Measurements from ENCODE around the gene DPP4.

The DPP4 gene

GRCh38 chr2:162092008-162092390 is 18.0 kb upstream of the DPP4 start:
- H3K4me3 ChIP-seq (ENCODE audit: low read depth, low read length): no peak overlapping the region
- peak overlapping the region; percentile 96 for H3K27ac ChIP-seq
- no peak for TF ChIP-seq CTCF (IDR thresholded peaks at IDR 0.05; ENCODE audit: low read depth, low read length, missing control alignments)
- H3K36me3 ChIP-seq (replicated peaks): no peaks in the 10 kb centered on the region
- DNase-seq: no peak
- in situ Hi-C loops (cut with HindIII; ENCODE audit: low pct_ligation_motif_present, low sequenced_read_pairs): no loop called here
- H3K27me3 ChIP-seq (replicated peaks): no peaks in the 10 kb centered on the region

GRCh38 chr2:162091325-162092007 is 17.5 kb upstream of the DPP4 start:
- Histone ChIP-seq H3K4me3 (ENCODE audit: low read depth, low read length) (no peak overlapping the region), H3K27me3 (replicated peaks) (no peaks in the 10 kb centered on the region), H3K36me3 (replicated peaks) (no peaks in the 10 kb centered on the region), H3K27ac (peak overlapping the region; percentile 96)
- TF ChIP-seq CTCF (IDR thresholded peaks at IDR 0.05; ENCODE audit: low read depth, low read length, missing control alignments): peak; percentile 39
- in situ Hi-C loops (cut with HindIII; ENCODE audit: low pct_ligation_motif_present, low sequenced_read_pairs): no loop called here
- no peak for DNase-seq

- no peak overlapping the region for H3K27ac ChIP-seq
- DNase-seq: no peak
Measured at GRCh38 chr2:162090109-162090508, 16.1 kb upstream of the DPP4 start.

GRCh38 chr2:162086904-162087303 is 12.9 kb upstream of the DPP4 start:
- TF ChIP-seq CTCF (IDR thresholded peaks at IDR 0.05; ENCODE audit: low read depth, low read length, missing control alignments): no peak
- Histone ChIP-seq H3K4me3 (ENCODE audit: low read depth, low read length) (no peak overlapping the region), H3K27ac (no peak overlapping the region), H3K27me3 (replicated peaks) (no peaks in the 10 kb centered on the region), H3K36me3 (replicated peaks) (no peaks in the 10 kb centered on the region)
- in situ Hi-C loops (cut with HindIII; ENCODE audit: low pct_ligation_motif_present, low sequenced_read_pairs): no loop called here
- DNase-seq: no peak

More at GRCh38 chr2:162090109-162090508, 16.1 kb upstream of the DPP4 start:
- Histone ChIP-seq H3K27me3 (replicated peaks) (no peaks in the 10 kb centered on the region), H3K4me3 (ENCODE audit: low read depth, low read length) (no peak overlapping the region), H3K36me3 (replicated peaks) (no peaks in the 10 kb centered on the region)
- TF ChIP-seq CTCF (IDR thresholded peaks at IDR 0.05; ENCODE audit: low read depth, low read length, missing control alignments): no peak
- in situ Hi-C loops (cut with HindIII; ENCODE audit: low pct_ligation_motif_present, low sequenced_read_pairs): no loop called here

- Histone ChIP-seq H3K36me3 (replicated peaks) (no peaks in the 10 kb centered on the region), H3K4me3 (ENCODE audit: low read depth, low read length) (no peak overlapping the region), H3K27me3 (replicated peaks) (no peaks in the 10 kb centered on the region), H3K27ac (peak overlapping the region; percentile 62)
- in situ Hi-C loops (cut with HindIII; ENCODE audit: low pct_ligation_motif_present, low sequenced_read_pairs): no loop called here
- peak; percentile 60 for DNase-seq
- TF ChIP-seq CTCF (IDR thresholded peaks at IDR 0.05; ENCODE audit: low read depth, low read length, missing control alignments): no peak
Measured at GRCh38 chr2:162085090-162085891, 11.3 kb upstream of the DPP4 start.
